NCI-H2196 (cell line): ENCODE data around the gene MALRD1.

Experiments used
- DNase-seq: peaks from one replicate; lab custom pipeline; 2025; ENCODE audit not compliant: unreplicated experiment; lab: John Stamatoyannopoulos, UW

MALRD1 gene

DNA sequence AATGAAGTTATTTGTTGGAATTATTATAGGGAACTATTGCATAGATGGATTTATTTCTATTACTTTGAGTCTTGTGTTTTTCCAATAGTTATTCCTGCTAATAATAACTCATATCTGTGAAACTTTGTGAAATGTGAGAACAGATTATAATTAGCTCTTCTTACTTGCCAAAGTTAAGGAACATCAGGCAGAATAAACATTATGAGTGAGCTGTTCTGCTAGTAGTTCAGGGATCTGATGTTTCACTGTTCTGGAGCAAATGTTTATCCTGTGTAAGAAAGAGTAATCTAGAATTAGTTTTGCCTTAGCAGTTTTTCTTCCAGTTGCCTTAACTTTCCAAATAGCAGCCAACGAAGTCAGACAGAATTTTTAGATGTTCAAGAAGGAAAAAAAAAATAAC, 522.4 kb downstream of the MALRD1 start:
- no peak for DNase-seq

DNA sequence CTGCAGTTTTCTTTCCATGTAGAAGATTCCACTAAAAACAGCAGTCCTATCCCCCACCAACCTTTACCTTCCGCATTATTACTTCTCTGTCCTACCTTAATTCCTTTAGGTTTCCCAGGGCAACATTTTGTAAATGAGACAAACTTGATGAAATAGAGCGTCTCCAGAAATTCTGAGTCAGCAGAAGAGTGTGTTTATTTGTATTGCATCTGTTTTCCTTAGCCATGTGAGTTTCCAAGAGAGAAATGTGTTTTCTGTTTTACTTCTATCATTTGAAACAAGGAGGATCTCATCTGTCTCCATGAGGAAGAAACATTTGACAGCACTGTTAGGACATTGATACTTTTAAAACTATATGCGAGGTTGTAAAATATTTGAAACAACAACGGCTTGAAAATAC, 523.5 kb downstream of the MALRD1 start:
- DNase-seq: no peak

DNA sequence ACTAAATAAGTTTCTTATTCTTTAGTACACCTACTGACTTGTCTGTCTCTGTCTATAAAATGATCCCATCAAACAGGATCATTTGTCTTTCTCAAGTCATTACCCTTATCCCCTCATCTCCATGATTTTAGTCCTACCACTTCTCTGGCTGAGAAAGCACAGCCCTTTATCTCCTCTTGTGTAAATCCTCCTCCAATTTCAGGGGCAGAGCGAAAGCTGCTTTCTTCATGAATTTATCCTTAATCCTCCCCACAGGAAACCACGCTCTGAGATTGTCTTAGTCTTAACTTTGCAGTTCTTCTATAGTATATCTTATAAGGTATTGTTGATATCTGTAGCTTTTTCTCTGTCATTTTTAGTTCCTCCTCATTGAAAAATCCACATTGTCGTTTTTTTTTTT, 528.0 kb downstream of the MALRD1 start:
- DNase-seq: no peak

DNA sequence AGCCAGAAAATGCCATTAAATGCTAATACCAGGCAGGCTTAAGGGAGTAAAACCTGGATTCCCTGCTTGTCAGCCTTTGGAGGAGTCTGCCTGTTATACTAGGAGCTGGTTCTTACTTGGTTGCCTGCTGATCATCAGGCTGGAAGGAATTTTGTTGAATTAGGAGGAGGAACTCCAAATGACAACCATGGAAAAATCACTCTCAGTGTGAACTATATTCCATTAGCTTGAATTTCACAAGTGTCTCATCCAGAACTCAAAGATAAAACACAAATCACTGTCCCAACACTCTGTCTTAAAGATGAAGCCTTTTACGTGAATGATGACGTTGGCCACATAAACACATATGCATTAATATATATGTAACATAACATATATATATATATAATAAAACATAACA, 528.8 kb downstream of the MALRD1 start:
- no peak for DNase-seq

DNA sequence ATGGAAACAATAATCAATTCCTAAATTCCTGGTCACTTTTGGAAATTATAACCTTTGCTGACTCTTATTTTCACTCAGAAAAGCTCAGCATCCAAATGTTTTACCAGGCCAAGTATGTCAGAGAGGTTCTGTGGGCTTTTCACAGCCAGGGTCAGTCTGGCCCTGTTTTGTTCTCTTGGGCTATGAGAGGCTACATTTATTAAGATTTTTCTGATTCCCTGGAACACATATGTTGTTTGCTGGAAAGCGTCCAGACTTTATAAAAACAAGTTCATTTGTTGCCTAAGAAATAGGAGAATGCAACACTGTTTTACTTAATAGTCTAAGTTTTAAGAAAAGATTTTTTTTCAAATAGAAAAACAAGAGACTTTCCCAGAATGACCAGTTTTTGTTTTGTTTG, 529.2 kb downstream of the MALRD1 start:
- no peak for DNase-seq

DNA sequence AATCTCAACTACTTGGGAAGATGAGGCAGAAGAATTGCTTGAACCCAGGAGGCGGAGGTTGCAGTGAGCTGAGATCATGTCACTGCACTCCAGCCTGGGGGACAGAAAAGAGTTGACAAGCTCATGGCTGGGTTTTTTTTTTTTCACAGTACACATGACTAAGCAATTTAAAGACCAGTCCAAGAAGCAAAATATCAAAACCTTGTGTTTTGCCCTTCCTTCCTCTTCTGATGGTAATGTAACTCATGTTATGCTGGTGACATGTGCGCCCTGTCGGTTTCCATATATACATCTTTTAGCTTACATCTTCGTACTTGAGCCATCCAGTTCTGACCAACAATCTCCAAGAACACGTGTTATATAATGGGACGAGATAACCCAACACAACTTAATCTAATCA, 530.0 kb downstream of the MALRD1 start:
- no peak for DNase-seq

DNA sequence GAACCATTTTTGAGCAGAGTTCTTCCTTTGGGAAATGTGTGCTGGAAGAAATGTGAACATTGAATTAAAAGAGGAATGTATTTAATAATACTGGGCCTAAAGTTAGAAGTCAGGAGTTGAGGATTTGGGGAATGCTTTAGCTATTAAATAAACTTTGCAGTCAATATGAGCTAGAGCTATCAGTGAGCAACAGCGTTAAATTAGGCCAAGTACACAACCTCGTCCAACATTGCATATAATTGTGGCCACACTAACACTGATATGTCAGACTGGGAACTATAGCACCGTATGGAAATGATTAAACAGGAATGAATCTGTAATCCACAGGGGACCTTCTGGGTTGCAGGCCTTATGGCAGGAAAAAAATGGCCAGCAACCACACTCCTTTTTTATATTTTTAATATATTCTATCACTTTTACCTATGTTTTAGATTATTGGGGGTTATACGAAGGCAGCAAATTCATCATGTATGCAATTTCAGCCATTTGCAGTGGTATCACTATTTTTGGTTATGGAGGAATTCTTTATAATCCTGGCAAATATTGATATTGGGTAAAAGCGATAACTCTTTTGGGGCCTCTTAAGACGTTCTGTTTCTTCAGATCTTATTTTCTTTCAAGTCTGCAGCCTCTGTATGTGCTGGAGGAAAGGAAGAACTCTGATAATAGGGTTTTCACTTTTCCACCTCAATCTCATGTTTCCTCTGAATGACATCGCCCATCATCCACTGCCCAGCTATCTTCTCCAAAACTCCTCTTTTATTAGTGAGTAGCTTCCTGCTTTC, 531.4 kb downstream of the MALRD1 start:
- no peak for DNase-seq

DNA sequence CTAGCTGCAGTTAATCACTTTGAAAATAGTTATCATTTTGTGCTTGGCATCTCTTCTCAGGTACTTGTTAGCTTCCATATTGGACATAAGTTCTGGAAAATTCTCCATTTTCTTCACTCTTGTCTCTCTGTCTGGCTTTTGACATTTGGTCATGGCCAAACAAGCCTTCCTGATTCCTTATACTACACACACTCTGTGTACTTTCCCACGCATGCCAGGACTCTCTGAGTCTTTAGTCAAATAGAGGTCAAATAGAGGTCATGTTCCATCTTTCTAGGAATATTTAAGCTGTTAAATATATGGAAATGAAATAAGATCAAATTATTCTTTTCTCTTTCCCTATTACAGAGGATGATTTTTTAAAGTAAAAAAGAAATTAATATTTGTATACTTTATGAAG, 532.1 kb downstream of the MALRD1 start:
- no peak for DNase-seq

DNA sequence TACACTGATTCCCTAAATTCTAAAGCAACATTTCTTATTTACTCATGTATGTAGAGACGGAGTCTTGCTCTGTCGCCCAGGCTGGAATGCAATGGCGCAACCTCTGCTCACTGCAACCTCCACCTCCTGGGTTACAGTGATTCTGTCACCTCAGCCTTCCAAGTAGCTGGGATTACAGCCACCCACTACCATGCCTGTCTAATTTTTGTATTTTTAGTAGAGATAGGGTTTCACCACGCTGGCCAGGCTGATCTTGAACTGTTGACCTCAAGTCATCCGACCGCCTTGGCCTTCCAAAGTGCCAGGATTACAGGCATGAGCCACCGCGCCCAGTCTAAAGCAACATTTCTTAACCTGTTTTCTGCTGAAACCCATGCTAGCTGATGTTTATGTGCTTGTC, 540.0 kb downstream of the MALRD1 start:
- DNase-seq: no peak

DNA sequence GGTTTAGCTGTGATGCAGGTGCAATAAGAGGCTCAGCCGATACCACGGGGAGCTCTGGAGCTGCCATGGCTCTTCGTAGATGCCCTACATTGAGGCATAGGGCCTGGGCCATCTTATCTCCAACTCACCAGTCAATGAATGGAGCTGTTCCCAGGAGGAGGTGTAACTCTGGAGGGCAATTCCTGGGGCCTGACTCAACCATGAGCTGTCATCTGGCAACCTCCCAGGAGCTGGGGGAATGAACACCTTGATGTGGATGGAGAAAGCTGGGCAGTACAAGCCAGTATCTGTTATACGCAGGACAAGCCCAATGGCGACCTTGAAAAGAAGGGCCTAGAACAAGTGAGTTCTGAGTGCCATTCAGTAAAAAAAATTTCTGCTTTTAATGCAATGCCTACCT, 543.7 kb downstream of the MALRD1 start:
- no peak for DNase-seq

DNA sequence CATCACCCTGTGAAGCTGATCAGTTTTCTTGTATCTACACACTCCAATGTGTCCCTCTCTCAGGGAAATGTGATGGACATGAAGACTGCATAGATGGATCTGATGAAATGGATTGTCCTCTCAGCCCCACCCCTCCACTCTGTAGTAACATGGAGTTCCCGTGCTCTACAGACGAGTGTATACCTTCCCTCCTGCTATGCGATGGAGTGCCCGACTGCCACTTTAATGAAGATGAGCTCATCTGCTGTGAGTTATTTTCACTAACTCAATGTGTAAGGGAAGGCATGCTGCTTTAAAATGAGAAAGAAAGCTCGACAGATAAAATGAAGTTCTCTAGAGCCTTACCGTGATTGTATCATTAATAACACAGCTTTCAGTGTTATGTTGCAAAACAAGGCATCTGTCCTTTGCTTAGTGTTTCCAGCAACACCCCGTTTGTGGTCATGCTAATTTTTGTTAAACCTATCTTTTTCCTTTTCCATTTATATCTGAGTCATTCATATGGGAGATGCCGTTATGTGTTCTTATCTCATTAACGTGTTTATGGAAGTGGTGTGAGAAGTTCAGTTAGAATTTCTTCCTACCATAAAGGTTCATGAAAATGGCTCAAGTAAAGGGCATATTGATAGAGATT, 546.7 kb downstream of the MALRD1 start:
- DNase-seq: no peak

DNA sequence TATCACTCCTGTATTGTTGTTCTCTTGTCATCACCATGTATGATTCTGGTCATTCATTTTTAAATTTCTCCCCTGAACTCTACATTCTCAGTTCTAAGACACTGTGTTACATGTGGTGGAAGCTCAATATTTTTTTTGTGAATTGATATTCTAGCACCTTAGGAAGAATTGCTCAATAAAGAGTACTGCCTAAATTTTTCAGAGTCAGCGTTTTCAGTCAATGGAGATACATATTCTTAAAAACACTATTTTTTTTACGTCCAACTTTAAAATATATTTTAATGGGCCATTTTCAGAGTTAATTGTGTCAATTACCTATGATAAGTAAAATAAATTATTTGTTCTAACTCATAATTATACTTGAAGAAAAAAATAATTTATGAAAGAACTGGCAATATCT, 557.2 kb downstream of the MALRD1 start:
- no peak for DNase-seq

DNA sequence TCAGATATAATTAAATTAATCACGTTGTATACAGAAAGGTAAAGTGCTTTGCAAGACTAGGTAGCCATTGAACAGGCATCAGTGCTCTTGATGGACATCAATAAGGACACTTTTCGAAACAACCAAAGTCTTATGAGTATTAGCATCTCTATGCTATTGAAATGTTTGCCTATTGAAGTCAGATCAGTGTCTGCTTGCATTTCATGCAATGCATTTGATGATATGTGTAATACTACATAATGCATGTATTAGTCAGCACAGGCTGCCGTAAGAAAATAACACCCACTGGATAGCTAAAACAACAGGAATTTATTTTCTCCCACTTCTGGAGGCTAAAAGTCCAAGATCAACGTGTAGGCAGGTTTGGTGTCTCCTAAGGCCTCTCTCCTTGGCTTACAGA, 558.4 kb downstream of the MALRD1 start:
- DNase-seq: no peak

DNA sequence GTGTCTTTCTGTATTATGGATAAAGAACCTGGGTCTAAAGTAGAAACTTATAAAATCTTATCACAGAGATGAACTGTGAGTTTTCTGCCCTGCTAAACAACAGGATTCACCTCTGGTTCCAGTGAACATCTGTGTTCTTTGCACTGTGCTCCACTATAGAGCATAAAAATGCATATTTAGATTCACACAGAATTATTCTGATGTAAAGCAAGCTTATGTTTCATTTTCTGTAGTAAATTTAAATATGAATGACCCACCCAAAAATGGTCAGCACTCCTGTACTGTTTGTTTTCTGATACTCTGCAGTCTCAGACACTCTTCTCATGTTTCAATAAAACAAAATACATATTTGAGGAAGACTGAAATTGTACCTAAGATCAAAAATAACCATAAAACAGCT, 563.2 kb downstream of the MALRD1 start:
- no peak for DNase-seq

DNA sequence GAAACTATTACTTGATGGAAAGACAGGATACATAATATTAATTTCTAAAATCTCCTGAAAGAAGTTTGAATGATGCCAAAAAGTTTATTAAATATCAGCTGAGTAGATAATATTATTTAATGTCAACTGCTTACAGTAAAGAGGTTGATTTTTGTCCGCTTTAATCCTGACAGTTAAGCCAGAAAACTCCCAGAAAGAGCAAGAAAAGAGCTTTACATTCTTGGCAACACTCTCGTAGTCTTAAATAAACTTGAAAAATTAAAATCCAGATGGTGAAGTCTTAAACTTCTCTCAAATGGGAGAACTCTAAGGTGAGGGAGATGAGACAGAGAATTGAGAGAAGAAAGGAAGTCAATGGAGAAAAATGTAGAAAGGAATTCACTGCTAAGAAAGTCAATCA, 568.4 kb downstream of the MALRD1 start:
- DNase-seq: no peak

DNA sequence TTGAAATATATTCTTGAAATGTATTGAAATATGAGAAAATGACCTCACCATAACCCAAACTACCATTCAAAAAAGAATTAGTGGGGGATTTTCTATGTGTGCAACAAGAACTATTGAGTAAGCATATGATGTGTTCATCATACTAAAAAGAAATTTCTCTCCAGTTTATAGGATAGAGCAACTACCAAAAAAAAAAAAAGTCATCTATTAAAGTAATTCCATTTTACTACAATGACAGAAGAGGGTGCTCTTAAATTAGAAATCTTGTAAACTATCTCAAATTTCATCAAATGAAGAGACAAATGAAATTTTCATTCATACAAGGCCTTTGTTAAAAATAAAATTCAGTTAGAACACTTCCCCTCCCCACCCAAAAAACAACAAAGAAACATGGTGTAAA, 572.2 kb downstream of the MALRD1 start:
- DNase-seq: no peak

DNA sequence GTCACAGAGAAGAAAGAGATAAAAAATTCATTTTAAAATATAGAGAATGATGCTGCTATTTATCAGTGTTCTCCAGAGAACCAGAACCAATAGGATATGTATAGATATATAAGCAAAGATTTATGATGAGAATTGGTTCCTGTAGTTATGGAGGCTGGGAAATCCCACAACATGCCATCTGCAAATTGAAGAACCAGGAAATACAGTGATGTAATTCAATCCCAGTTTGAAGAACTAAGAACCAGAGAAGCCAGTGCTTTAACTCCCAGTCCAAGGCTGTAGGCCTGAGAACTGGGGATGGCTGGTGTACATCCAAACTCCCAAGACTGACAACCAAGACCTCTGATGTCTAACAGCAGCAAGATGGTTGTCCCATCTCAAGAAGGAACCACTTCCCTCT, 574.7 kb downstream of the MALRD1 start:
- no peak for DNase-seq

DNA sequence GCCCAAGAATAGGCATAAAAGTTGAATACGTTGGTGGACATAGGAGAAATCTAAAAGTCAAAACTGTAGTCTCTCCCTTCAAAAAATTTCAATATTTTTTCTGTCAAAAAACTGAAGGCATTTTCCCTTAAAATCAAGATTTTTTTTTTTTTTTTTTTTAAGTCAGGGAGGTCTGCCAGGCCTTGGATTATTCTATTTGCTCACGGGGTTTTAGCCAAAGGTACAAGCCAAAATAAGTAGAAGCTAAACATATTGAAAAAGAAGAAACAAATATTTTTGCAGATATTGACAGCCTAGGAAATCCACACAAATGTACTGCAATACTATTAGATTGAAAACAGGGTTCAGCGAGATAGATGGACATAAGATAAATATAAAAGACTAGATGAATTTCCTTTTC, 577.6 kb downstream of the MALRD1 start:
- no peak for DNase-seq

DNA sequence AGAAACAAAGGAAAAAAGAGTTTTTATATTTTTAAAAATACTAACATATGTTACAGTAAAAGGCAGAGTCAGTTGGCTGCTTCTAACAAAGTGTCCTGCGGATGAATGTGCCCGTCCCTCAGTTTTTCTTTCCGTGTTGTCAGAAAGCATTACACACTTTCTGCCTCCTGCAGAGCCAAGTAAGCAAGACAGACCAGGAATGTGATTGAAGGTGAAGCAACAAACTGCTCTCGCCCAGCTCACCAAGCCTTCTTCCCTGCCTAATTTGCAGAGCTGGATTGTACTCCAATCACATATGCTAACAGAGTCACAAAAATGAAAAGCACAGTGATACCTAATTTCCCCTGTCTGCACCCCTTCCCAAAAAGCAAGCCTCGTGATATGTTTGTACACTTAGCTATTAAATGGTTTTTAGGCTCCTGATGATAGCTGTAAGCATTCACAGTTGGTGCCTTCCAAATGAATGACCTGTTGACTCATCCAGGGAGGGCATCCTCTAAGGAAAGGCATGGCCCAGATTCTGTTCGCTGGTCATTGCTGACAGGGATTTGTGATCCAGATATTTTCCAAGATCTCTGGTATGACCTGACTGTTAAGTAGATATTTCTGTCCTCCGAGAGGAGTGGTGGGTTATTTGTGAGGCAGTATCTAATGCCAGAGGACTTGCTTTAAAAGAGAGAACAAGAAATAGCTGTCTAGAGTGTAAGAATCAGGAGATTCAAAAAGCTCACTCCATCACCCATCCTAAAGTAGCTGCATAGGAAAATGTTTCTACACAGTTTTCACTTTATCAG, 580.4 kb downstream of the MALRD1 start:
- no peak for DNase-seq

DNA sequence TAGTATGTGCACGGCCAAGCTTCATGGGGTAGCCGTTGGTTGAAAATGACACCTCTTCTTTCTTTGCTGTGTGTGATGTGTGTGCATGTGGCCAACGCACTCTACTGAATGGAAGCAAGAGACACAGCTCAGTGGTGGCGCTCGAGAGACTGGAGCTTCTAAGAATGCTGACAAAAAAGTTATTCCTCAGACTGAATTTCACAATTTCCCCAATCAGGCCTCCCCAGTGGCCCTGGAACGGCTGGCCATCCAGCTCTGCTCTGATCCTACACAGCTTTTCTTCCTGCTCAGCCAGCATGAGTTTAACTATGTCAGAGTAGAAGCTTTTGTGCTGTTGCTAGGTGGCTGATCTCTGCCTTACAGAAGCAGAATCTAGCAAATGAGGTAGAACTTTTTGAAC, 581.0 kb downstream of the MALRD1 start:
- DNase-seq: no peak

DNA sequence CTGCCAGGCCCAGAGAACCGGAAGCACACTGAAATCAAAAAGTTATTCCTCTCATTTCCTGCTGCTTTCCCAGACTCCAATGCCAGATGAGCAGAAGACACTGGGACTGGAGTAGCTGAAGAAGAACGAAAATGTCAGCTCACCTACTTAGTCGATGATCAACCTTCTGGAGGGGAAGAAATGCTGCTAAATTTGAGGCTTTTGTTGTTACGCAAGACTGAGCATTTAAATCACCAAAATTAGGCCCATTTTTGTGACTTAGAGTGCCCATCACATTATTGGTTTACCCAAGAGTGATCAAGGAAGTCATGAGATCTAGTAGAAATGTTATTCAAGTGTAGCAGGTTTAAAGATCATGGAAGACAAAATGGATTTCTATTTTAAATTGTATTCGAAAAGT, 585.6 kb downstream of the MALRD1 start:
- no peak for DNase-seq

DNA sequence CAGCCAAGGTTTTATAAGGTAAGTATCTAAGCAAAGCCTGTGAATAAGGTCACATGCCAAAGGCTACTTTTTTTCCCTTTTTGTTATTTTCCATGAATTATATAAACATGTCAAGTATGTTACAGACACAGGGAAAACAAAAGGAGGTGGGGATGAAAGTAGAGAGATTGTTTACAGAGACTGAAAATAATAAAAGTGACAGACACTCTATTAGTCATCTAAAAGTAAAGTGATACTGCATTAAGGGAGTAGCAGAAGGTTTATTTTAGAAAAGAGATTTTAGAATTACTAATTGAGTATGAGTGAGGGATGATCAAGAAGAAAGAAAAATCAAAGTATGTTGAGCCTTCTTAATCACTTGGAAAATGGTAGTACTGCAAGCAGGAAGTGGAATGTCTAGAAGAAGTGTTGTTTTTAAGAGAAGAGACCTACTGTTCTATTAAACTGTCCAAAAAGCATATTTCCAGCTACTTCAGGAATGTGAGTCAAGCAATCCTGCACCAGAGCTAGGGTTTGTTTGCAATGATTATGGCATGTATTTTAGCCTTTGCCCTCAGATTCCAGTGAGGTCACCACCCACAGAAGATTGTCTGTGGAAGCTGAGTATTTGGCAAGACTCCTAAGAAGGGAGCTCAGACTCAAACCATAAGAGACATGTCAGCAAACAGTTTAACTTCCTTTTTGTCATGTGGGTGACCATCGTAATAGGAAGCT, 589.7 kb downstream of the MALRD1 start:
- DNase-seq: no peak
